Measurements from ENCODE around the gene CRLF1.

Gene CRLF1

GRCh38 chr19:18636183-18636968, 29.8 kb upstream of the CRLF1 start:
- peak; percentile 78 to 81 for DNase-seq

GRCh38 chr19:18635831-18636182, 29.2 kb upstream of the CRLF1 start:
- DNase-seq, result no peak

GRCh38 chr19:18634612-18635297, 28.2 kb upstream of the CRLF1 start:
- no peak for DNase-seq

- peak; percentile 71 to 92 for DNase-seq
These were observed 26.7 kb upstream of the CRLF1 start for GRCh38 chr19:18633321-18633720.

- no peak for DNase-seq
These were observed 22.8 kb upstream of the CRLF1 start for GRCh38 chr19:18629166-18630088.

- DNase-seq, result no peak
These were observed 20.3 kb upstream of the CRLF1 start for GRCh38 chr19:18626906-18627305.

- no peak for DNase-seq
These were observed 14.3 kb upstream of the CRLF1 start for GRCh38 chr19:18620902-18621301.

- no peak for DNase-seq
These were observed 13.7 kb upstream of the CRLF1 start for GRCh38 chr19:18620311-18620710.

GRCh38 chr19:18618236-18618635, 11.6 kb upstream of the CRLF1 start:
- DNase-seq, result no peak

GRCh38 chr19:18617562-18617961, 11.0 kb upstream of the CRLF1 start:
- DNase-seq, result no peak

GRCh38 chr19:18616023-18616422, 9.4 kb upstream of the CRLF1 start:
- no peak for DNase-seq

- no peak for DNase-seq
These were observed 7.1 kb upstream of the CRLF1 start for GRCh38 chr19:18613589-18614234.

- DNase-seq, result peak in 1 of 2 experiments; percentile 31
These were observed 6.4 kb upstream of the CRLF1 start, which contains the start of gene TMEM59L for GRCh38 chr19:18612772-18613588. Gene TMEM59L (plus strand): TSS chr19:18612870. CDS start chr19:18612959, 89 bp downstream.

GRCh38 chr19:18612051-18612771, 5.6 kb upstream of the CRLF1 start:
- no peak for DNase-seq

- DNase-seq, result no peak
These were observed 4.9 kb upstream of the CRLF1 start for GRCh38 chr19:18611327-18612050.

GRCh38 chr19:18610556-18611326, 4.1 kb upstream of the CRLF1 start:
- no peak for DNase-seq

- DNase-seq, result no peak
These were observed 3.6 kb upstream of the CRLF1 start for GRCh38 chr19:18610245-18610555.

GRCh38 chr19:18609717-18610051, 3.1 kb upstream of the CRLF1 start:
- no peak for DNase-seq

GRCh38 chr19:18608805-18609716, 2.5 kb upstream of the CRLF1 start:
- DNase-seq, result no peak
